SK-N-MC (cell line): ENCODE results near the gene TET1.

Experiments
- DNase-seq: peaks from one replicate; pipeline ENCODE4 v3.0.0-alpha.2; 2011; ENCODE audit warnings: low read depth, low spot score
- H3K27ac ChIP-seq: fragments of 200-600 bp; sonication (generic); 2 replicates; pipeline ENCODE4 v1.5.1; 2016; ENCODE audit warnings: mixed run types
- H3K36me3 ChIP-seq: fragments of 200-600 bp; sonication (generic); 2 replicates; pipeline ENCODE4 v1.6.1; 2017; ENCODE audit warnings: antibody characterized with exemption, low read length, mixed read lengths; ENCODE audit not compliant: insufficient read depth
- H3K4me3 ChIP-seq: fragments of 200-600 bp; sonication (generic); 2 replicates; pipeline ENCODE4 v1.5.1; 2016
- H3K9ac ChIP-seq: fragments of 200-600 bp; sonication (generic); 2 replicates; pipeline ENCODE4 v1.8.0; 2017; ENCODE audit warnings: mixed run types, mixed read lengths; ENCODE audit not compliant: insufficient read length
- H3K9me3 ChIP-seq: fragments of 200-600 bp; sonication (generic); 2 replicates; pipeline ENCODE4 v1.6.1; 2017; ENCODE audit warnings: low read depth, mild to moderate bottlenecking, antibody characterized with exemption, low read length, moderate library complexity, mixed read lengths
- EZH2 ChIP-seq: fragments of 200-600 bp; sonication (generic); IDR thresholded peaks from one replicate; pipeline ENCODE4 v1.6.1; 2017; ENCODE audit warnings: antibody characterized with exemption
- FOXP2 ChIP-seq: optimal IDR thresholded peaks from 2 replicates; pipeline ENCODE3; 2011; ENCODE audit warnings: mild to moderate bottlenecking, moderate library complexity; ENCODE audit not compliant: insufficient read depth; ENCODE audit errors: extremely low read length, control extremely low read depth
- POLR2AphosphoS5 ChIP-seq: IDR thresholded peaks from 2 replicates; pipeline ENCODE4 v1.6.1; 2012; ENCODE audit warnings: mild to moderate bottlenecking, low read depth, low read length, borderline replicate concordance

TET1 gene

DNA sequence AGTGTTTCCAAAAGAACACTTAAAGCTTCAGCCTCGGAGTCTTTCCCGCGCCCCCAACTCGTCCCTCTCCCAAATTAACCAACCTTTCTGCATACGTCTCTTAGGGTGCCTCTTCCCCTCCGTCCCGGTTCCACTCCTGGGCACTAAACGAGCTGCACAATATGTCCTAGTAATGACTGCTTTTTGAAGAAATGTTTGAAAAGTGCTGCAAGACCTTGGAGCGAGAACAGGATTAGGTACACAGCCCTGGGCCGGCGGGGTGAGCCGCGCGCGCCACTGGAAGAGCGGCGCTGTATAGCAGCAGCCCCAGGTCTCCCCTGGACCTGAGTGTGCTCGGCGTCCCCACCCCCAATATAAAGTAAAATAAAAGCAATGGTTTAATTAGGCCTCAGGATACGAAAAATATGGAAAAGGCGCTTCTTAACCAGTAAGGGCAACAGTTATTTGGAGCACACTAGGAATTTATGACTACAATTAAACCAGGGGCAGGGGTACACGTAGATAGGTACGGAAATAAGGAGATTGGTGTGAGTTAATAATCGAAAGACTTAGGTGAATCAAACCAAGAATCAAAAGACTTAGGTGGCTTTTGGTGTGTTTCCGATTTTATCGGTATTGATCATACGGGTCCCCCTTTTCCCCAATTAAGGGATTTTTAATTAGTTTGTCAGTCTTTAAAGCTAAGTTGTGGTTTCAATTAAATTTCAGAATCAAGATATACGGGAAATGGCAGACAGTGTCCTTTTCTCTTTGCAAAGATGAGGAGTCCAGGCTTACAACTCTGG is 1.9 kb downstream of the TET1 start:
- no peak for DNase-seq
- no peak overlapping the region for H3K9ac ChIP-seq
- no peaks in the 10 kb centered on the region for H3K36me3 ChIP-seq
- no peak overlapping the region for H3K27ac ChIP-seq
- H3K4me3 ChIP-seq: 0 out of 2 replicates have a peak overlapping the region, but pooled peaks have one; percentile 25
- no peaks in the 10 kb centered on the region for H3K9me3 ChIP-seq
- TF ChIP-seq POLR2AphosphoS5: no peak
- TF ChIP-seq EZH2: no peak
- no peak for TF ChIP-seq FOXP2

DNA sequence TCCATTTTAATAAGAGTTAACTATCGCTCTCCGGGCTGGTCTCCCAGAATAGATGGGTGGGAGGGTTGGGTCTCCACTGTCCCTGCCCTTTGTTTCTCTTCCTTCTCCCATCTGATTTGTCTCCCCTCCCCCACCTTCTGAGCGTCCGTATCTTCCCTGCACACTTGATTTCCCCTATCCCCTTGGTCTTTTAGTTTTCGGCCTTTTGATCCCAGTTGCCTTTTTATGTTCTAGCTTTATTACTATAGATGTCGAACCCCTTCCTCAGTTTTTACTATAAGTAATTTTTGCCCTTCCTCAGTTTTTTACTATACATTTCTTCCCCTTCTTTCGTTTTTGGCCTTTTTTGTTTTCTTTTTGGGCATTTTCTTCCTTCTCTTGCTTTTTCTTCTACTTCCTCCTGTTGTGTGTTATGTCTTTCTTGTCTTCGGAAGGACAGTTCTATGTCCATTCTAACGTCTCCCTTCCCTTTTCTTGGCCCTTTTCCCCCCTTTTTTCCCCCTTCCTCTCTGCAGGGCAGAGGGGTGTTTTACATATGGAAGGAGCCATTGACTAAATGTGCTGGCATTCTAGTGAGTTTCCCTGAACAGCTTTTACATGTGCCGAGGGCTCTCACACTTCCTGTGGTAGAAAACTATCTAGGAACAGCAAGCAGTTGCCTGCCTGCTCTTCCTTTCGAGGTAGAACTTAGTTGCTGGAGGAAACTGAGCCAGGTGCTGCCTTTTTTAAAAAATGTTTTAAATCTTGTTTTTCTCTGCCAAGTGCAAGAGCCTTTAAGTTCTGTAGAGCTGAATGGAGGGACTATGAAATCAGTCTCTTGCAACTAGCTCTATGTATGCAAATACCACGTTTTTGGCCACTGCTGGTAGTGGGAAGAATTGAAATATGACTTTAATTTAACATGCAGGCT is 2.8 kb downstream of the TET1 start:
- no peak overlapping the region for H3K9ac ChIP-seq
- H3K27ac ChIP-seq: peak overlapping the region; percentile 36; the same call in 1 of the 2 replicates
- no peak for TF ChIP-seq POLR2AphosphoS5
- no peaks in the 10 kb centered on the region for H3K9me3 ChIP-seq
- no peaks in the 10 kb centered on the region for H3K36me3 ChIP-seq
- H3K4me3 ChIP-seq: peak overlapping the region; percentile 52
- no peak for DNase-seq

DNA sequence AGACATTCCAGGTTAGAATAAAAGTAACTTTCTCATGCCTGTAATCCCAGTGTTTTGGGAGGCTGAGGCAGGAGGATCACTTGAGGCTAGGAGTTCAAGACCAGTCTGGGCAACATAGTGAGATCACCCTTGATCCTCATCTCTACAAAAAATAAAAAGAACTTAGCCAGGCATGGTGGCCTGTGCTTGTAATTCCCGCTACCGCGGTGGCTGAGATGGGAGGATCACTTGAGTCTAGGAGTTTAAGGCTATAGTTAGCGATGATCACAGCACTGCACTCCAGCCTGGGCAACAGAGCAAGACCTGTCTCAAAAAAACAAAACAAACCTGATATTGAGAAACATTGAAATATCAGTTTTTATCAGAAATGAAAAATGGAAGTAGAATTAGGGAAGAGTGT is 4.6 kb downstream of the TET1 start:
- no peak for DNase-seq
- no peak for TF ChIP-seq FOXP2
- TF ChIP-seq POLR2AphosphoS5: no peak
- no peak for TF ChIP-seq EZH2
- H3K9me3 ChIP-seq: no peaks in the 10 kb centered on the region
- no peak overlapping the region for H3K4me3 ChIP-seq
- H3K9ac ChIP-seq: no peak overlapping the region
- no peak overlapping the region for H3K27ac ChIP-seq
- no peaks in the 10 kb centered on the region for H3K36me3 ChIP-seq

DNA sequence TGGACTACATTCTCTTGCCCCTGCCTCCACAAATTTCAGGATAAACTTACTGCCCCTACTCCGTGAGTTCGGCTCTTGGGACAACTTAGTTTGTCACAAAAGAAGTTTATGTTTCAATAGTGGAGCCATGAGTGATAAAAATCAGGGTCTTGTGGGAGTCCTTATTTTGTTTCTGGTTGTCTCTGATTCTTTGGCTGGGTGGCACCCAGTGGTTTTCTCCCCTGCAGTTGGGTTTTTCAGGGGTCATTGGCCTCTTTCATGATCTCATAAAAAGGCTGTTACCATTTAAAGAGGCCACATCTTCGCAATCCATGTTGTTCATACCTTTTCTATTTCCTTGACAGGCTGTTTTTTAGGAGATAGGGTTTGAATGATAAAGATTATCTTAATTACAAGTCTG is 5.5 kb downstream of the TET1 start:
- no peak overlapping the region for H3K9ac ChIP-seq
- no peaks in the 10 kb centered on the region for H3K9me3 ChIP-seq
- H3K4me3 ChIP-seq: no peak overlapping the region
- no peak for TF ChIP-seq EZH2
- TF ChIP-seq POLR2AphosphoS5: no peak
- TF ChIP-seq FOXP2: no peak
- no peak for DNase-seq
- no peaks in the 10 kb centered on the region for H3K36me3 ChIP-seq
- H3K27ac ChIP-seq: no peak overlapping the region; the same call in 1 of the 2 replicates

DNA sequence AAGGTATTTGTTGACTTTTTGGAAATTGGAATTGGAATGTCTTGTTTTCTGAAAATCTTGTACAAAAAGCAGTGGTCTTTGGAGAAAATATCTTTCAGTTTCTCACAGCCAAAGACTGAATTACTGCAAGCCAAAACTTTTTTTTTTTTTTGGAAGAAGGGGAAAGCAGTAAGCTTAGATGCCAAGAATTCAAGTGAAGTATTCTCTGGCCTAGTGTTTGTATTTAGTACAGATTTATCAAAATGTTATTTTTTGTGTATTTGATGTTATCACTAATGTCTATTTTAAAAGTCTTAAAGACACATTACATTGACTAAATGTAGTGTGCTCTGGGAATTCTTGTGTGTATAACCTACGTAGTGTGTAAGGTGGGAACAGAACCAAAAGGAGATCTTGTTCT is 6.2 kb downstream of the TET1 start:
- no peak for DNase-seq
- no peak overlapping the region for H3K9ac ChIP-seq
- TF ChIP-seq POLR2AphosphoS5 (no peak), FOXP2 (no peak), EZH2 (no peak)
- no peaks in the 10 kb centered on the region for H3K36me3 ChIP-seq
- no peaks in the 10 kb centered on the region for H3K9me3 ChIP-seq
- H3K4me3 ChIP-seq: no peak overlapping the region
- peak overlapping the region; percentile 19; the same call in 1 of the 2 replicates for H3K27ac ChIP-seq

DNA sequence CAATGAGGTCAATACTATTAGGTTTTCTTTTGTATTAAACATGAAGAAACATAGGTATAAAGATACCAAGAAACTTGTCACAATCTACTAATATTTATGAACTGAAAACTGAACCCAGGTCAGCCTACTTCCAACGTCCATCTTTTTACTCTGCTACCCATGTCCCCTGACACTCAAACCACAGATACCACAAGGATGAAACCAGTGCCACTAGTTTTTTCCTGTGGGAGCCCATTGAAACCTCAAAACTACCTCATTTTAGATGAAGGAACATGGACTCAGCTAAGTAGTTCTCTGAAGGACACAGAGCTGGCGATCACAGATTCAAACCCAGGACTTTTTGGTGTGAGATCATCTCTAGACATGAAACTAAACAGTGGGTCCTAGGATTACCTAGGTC is 6.8 kb downstream of the TET1 start:
- no peak overlapping the region for H3K27ac ChIP-seq
- no peaks in the 10 kb centered on the region for H3K9me3 ChIP-seq
- no peaks in the 10 kb centered on the region for H3K36me3 ChIP-seq
- TF ChIP-seq POLR2AphosphoS5: no peak
- no peak for TF ChIP-seq EZH2
- no peak for TF ChIP-seq FOXP2
- no peak overlapping the region for H3K9ac ChIP-seq
- no peak overlapping the region for H3K4me3 ChIP-seq
- DNase-seq: no peak

DNA sequence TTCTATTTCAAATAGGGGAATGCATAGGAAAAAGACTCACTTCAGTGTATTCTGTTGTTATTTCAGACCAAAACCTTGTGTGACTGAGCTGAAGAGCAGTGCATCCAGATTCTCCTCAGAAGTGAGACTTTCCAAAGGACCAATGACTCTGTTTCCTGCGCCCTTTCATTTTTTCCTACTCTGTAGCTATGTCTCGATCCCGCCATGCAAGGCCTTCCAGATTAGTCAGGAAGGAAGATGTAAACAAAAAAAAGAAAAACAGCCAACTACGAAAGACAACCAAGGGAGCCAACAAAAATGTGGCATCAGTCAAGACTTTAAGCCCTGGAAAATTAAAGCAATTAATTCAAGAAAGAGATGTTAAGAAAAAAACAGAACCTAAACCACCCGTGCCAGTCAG is 12.0 kb downstream of the TET1 start:
- H3K36me3 ChIP-seq: no peaks in the 10 kb centered on the region
- no peak for TF ChIP-seq FOXP2
- no peak overlapping the region for H3K9ac ChIP-seq
- no peaks in the 10 kb centered on the region for H3K9me3 ChIP-seq
- DNase-seq: no peak
- no peak overlapping the region for H3K27ac ChIP-seq
- H3K4me3 ChIP-seq: no peak overlapping the region

DNA sequence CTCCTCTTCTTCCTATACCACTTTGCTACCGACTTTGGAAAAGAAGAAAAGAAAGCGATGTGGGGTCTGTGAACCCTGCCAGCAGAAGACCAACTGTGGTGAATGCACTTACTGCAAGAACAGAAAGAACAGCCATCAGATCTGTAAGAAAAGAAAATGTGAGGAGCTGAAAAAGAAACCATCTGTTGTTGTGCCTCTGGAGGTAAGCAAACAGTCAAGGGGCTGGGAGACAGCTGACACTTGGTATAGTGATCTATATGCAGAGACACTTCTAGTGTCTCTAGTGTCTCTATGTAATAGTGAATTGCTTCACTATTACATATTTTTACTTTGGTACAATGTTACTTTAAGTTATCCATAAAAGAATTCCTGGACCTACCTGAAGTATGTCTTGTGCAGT is 13.9 kb downstream of the TET1 start:
- TF ChIP-seq FOXP2: no peak
- no peak for TF ChIP-seq POLR2AphosphoS5
- no peak for TF ChIP-seq EZH2
- no peak overlapping the region for H3K4me3 ChIP-seq
- DNase-seq: no peak
- no peaks in the 10 kb centered on the region for H3K9me3 ChIP-seq
- no peak overlapping the region for H3K9ac ChIP-seq
- no peaks in the 10 kb centered on the region for H3K36me3 ChIP-seq
- H3K27ac ChIP-seq: no peak overlapping the region
